GM12874 (cell line): ENCODE results near the gene GLIS1.

ENCODE experiments used
- CTCF ChIP-seq: IDR thresholded peaks from 2 replicates; pipeline ENCODE4 v1.5.1; 2011; ENCODE audit warnings: low read depth, mild to moderate bottlenecking, control low read depth, low read length, moderate library complexity; ENCODE audit not compliant: insufficient read depth

The GLIS1 gene

GRCh38 chr1:53717025-53717804 lies 21.7 kb downstream of the GLIS1 start:
- no peak for TF ChIP-seq CTCF

GRCh38 chr1:53716150-53716549 lies 22.8 kb downstream of the GLIS1 start:
- no peak for TF ChIP-seq CTCF

GRCh38 chr1:53715478-53715877 lies 23.5 kb downstream of the GLIS1 start:
- TF ChIP-seq CTCF, result peak; percentile 69

GRCh38 chr1:53712276-53712675 lies 26.7 kb downstream of the GLIS1 start:
- no peak for TF ChIP-seq CTCF

- TF ChIP-seq CTCF, result no peak
Observed at GRCh38 chr1:53710584-53710983, 28.4 kb downstream of the GLIS1 start.

GRCh38 chr1:53708687-53709086 lies 30.3 kb downstream of the GLIS1 start:
- TF ChIP-seq CTCF, result no peak

- TF ChIP-seq CTCF, result no peak
Observed at GRCh38 chr1:53706356-53706755, 32.6 kb downstream of the GLIS1 start.
